GM23338 (cell line): ENCODE results near the gene NWD2.

Experiments used
- CTCF ChIP-seq, 2 experiments: fragments of 200-600 bp in 1 of 2; sonication (generic) in 1 of 2; conservative IDR thresholded peaks; 2 replicates each; pipeline versions ENCODE4 v1.5.1 to v1.6.1; 2016 to 2017; ENCODE audit warnings: antibody characterized with exemption in 2 of 2, low read depth in 2 of 2, mild to moderate bottlenecking in 2 of 2, moderate library complexity in 1 of 2
- STAT1 ChIP-seq: IDR thresholded peaks from one replicate; pipeline ENCODE4 v1.6.1; 2016; ENCODE audit warnings: antibody characterized with exemption; ENCODE audit not compliant: unreplicated experiment

GRCh38 chr4:37490391-37491347 is 246.1 kb downstream of the NWD2 start:
- TF ChIP-seq CTCF (conservative IDR thresholded peaks at IDR 0.05; ENCODE audit: low read depth in 2 of 2) (no peak), STAT1 (no peak)
